Brain microvascular endothelial cell (primary cell): ENCODE results near the gene BBX.

Source experiments
- DNase-seq: peaks from one replicate; pipeline ENCODE4 v3.0.0-alpha.2; 2020
- H3K27ac ChIP-seq: fragments of 250-450 bp; sonication (Bioruptor Pico); 2 replicates; pipeline ENCODE4 v1.5.1; 2020; ENCODE audit warnings: mild to moderate bottlenecking, moderate library complexity
- H3K27me3 ChIP-seq: fragments of 250-450 bp; sonication (Bioruptor Pico); replicated peaks from 2 replicates; pipeline ENCODE4 v1.5.1; 2020; ENCODE audit warnings: mild to moderate bottlenecking
- H3K36me3 ChIP-seq: fragments of 250-450 bp; sonication (Bioruptor Pico); replicated peaks from 2 replicates; pipeline ENCODE4 v1.5.1; 2020; ENCODE audit warnings: mild to moderate bottlenecking
- H3K4me3 ChIP-seq: 2 replicates; pipeline ENCODE4 v1.5.1; 2011; ENCODE audit warnings: low read depth, mild to moderate bottlenecking, control low read depth, low read length, moderate library complexity
- in situ Hi-C: cut with HindIII; loops from 2 replicates; pipeline ENCODE4 v1.10.0; 2017; ENCODE audit warnings: low sequenced_read_pairs, low pct_ligation_motif_present
- TF ChIP-seq, protein P1 (sequence below): IDR thresholded peaks from 2 replicates; pipeline ENCODE4 v1.5.1; 2011; ENCODE audit warnings: low read depth, mild to moderate bottlenecking, moderate library complexity, low read length, control low read depth, inconsistent platforms; ENCODE audit errors: missing control alignments

The BBX gene

GRCh38 chr3:107632576-107632975, 109.8 kb downstream of the BBX start:
- Histone ChIP-seq H3K27me3 (no peaks in the 10 kb centered on the region), H3K36me3 (no peaks in the 10 kb centered on the region), H3K4me3 (no peak overlapping the region), H3K27ac (no peak overlapping the region)
- TF ChIP-seq, protein P1, sequence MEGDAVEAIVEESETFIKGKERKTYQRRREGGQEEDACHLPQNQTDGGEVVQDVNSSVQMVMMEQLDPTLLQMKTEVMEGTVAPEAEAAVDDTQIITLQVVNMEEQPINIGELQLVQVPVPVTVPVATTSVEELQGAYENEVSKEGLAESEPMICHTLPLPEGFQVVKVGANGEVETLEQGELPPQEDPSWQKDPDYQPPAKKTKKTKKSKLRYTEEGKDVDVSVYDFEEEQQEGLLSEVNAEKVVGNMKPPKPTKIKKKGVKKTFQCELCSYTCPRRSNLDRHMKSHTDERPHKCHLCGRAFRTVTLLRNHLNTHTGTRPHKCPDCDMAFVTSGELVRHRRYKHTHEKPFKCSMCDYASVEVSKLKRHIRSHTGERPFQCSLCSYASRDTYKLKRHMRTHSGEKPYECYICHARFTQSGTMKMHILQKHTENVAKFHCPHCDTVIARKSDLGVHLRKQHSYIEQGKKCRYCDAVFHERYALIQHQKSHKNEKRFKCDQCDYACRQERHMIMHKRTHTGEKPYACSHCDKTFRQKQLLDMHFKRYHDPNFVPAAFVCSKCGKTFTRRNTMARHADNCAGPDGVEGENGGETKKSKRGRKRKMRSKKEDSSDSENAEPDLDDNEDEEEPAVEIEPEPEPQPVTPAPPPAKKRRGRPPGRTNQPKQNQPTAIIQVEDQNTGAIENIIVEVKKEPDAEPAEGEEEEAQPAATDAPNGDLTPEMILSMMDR = no peak
- DNase-seq = no peak
- in situ Hi-C loops = no loop called here

GRCh38 chr3:107633327-107634098, 110.8 kb downstream of the BBX start:
- H3K4me3 ChIP-seq = no peak overlapping the region
- H3K27me3 ChIP-seq = no peaks in the 10 kb centered on the region
- DNase-seq = no peak
- no peaks in the 10 kb centered on the region for H3K36me3 ChIP-seq
- TF ChIP-seq, protein P1 = no peak
- in situ Hi-C loops = no loop called here
- H3K27ac ChIP-seq = no peak overlapping the region

DNA sequence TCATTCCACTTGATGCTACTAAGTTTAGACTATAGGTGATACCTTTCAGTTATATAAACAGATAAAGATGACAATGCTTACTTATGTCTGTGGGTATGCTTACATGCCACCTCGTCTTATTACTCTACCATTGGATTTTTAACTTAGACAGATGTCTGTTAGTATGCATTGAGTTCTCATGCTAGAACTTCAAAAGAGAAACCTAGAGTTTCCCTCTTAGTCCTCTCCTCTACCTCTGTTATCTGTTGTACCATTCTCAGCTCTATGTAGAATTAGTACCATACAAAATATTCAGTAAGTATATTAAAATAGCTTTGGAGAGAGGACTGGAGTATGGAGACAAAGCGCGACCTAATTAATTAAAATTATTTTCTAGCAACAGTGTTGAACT, 111.3 kb downstream of the BBX start:
- no peak for DNase-seq
- no peak overlapping the region for H3K27ac ChIP-seq
- no peaks in the 10 kb centered on the region for H3K36me3 ChIP-seq
- no peak overlapping the region for H3K4me3 ChIP-seq
- TF ChIP-seq, protein P1 = no peak
- H3K27me3 ChIP-seq = no peaks in the 10 kb centered on the region
- in situ Hi-C loops = no loop called here

GRCh38 chr3:107637416-107638183, 114.8 kb downstream of the BBX start:
- in situ Hi-C loops = no loop called here
- Histone ChIP-seq H3K27ac (no peak overlapping the region), H3K4me3 (no peak overlapping the region), H3K27me3 (no peaks in the 10 kb centered on the region), H3K36me3 (no peaks in the 10 kb centered on the region)
- TF ChIP-seq, protein P1 = no peak
- DNase-seq = no peak

- no peak for DNase-seq
Observed at GRCh38 chr3:107641572-107642307, 119.0 kb downstream of the BBX start.

More at GRCh38 chr3:107641572-107642307, 119.0 kb downstream of the BBX start:
- in situ Hi-C loops = no loop called here
- no peak overlapping the region for H3K27ac ChIP-seq
- TF ChIP-seq, protein P1 = no peak
- H3K36me3 ChIP-seq = no peaks in the 10 kb centered on the region
- no peaks in the 10 kb centered on the region for H3K27me3 ChIP-seq
- no peak overlapping the region for H3K4me3 ChIP-seq
